Fibroblast of skin of back (primary cell): Measurements from ENCODE around the gene LRRC3B.
A peak's percentile ranks its signal among the peaks of the same experiment; 100 is the strongest.

Source experiments
- DNase-seq: peaks from one replicate; pipeline ENCODE4 v3.0.0-alpha.2; 2013

LRRC3B gene

GRCh38 chr3:26631390-26631738, 8.8 kb downstream of the LRRC3B start:
- DNase-seq, result no peak

DNA sequence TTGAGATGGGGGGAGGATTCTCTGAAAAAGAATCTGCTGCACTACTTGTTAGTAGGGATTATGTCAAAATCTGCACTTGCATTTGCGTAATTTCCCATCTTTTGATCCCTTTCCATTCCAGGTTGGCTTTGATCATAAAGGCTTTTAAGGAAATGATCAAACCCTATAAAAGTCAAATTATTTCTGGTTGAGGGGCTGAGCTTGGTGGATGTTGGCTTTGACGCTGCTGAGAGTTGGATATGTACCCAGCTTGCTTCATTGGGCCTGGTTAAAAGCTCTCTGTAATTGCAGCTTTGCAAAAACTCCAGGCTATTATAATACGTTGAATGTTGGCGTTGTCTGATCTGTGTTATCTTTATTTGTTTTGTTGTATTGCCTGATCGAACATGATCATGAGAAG, 12.0 kb downstream of the LRRC3B start:
- DNase-seq, result no peak

DNA sequence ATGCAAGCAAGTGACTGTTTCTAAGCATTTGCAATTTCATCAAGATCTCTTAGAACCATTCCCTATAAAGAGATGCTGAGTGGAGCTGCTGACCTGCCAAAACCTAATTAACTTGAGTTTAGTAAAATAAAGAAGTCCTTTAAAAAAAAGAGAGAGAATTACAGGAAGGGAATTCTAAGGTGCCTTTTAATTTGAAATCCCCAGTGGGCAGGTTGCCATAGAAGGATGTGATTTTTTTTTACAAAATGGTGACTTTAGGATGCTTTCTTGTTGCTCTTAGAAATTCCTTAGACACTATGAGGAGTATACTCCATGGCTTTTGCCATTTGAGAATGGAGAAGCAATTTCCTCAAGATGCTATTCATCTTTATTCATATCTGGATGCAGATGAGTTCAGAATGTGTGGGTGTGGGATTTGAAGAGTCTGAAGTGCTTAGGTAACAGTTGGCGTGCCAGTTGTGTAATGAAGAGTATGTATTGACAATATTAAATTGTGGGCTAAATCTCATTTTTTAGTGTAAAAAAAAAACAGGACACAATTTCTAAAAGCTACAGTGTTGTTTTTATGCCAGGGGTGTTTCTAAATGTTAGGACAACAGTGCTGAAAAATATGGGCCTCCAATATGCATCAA, 13.6 kb downstream of the LRRC3B start:
- DNase-seq, result no peak

- DNase-seq, result no peak
These were observed 15.1 kb downstream of the LRRC3B start for GRCh38 chr3:26637698-26638097.

GRCh38 chr3:26638113-26638512, 15.5 kb downstream of the LRRC3B start:
- DNase-seq, result no peak

GRCh38 chr3:26639339-26639738, 16.8 kb downstream of the LRRC3B start:
- no peak for DNase-seq

DNA sequence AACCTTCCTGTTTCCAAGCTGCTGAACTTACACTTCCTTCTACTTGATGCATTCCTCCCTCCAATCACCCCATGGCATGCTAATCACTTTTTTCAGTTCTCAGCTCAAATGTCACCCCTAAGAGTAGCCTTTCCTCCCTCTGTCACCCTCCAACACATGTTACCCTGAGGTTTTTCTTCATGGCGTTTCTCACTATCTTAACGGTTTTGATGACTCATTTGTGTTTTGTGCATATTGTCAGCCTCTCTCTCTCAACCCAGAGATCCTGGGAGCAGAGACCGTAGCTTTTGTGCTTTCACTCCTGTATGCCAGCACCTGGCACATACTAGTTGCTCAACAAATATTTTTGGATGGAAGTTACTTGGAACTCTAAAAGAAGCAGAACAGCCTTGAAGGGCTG, 24.5 kb downstream of the LRRC3B start:
- no peak for DNase-seq

GRCh38 chr3:26648461-26648860, 25.9 kb downstream of the LRRC3B start:
- DNase-seq, result no peak

- no peak for DNase-seq
These were observed 29.6 kb downstream of the LRRC3B start for GRCh38 chr3:26652164-26652563.

- no peak for DNase-seq
These were observed 31.3 kb downstream of the LRRC3B start for GRCh38 chr3:26653811-26654425.

DNA sequence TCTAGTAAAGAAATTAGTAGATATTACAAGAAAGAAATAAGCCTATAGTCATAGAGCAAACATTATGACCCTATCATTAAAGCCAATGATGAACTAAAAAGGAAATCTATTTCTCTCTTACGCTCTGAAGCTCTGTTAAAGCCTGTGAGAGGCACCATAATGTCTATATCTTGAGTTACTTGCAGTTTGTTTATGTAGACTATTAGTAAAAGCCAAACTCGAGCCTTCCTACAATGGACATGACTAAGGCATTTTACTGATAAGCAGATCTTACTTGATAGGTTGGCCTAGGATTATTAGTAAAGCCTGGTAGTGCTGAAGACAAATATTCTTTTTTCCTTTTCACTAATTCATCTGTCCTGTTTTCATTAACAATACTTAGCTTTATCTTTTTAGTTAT, 32.7 kb downstream of the LRRC3B start:
- peak; percentile 11 for DNase-seq

DNA sequence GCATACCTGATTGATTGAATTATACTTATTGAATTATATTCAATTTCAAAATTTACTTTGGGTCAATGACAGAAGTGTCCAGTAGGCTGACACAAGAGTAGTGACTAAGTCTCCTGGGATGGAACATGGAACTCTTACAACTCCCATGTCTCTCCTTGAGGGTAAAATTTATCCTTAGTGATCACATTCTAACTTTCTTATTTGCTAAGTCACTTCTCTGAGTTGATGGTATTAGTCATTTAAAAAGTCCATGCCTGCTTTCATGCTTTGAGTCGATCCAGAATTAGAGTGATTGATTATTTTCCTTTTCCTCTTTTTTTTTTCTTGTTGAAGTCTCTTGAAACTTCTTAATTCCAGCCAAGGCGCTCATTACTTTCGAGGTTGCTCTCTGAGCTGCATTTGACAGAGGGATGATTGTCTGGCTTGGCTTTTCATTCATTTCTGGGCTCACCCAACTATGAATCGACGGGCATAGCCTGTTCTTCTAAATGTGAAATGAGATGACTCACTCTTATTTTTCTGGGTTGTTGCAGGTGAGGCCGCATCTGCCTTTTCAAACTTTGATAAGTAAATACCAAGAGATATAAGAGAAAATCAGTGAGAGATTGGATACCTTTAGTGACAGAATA, 34.9 kb downstream of the LRRC3B start:
- peak; percentile 30 for DNase-seq

- DNase-seq, result no peak
These were observed 45.6 kb downstream of the LRRC3B start for GRCh38 chr3:26668171-26668570.

DNA sequence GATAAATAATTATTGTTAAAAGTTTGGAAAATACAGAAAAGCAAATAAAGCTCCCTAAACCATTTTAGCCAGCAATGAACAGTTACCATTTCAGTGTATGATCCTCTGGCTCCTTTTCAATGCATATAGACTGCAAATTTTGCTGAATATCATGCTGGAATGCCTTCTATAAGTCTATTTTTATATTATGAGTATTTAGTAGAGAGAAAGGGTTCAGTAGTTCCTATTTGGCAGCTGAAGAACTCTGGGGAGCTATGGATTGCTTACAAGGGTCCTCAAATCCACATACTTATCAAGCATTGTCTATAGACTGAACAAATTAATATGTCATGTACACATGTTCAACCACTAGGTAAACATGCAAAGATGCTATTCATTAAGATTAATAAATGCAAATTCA, 46.1 kb downstream of the LRRC3B start:
- no peak for DNase-seq

GRCh38 chr3:26675336-26675735, 52.8 kb downstream of the LRRC3B start:
- DNase-seq, result no peak

DNA sequence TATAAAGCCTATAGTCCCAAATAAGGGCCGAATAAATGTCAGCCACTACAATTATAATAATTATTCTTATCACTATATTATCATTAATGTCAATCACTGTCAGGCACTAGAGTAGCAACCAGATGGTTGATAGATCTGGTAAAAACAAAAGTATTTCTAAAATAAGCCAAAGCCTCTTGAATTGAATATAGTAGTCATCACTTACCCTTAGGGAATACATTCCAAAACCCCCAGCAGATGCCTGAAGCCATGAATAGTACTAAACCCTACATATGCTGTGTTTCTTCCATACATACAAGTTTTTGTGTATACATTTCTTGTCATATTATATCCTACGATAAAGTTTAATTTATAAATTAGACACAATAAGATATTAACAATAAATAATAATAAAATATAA, 59.1 kb downstream of the LRRC3B start:
- DNase-seq, result no peak

DNA sequence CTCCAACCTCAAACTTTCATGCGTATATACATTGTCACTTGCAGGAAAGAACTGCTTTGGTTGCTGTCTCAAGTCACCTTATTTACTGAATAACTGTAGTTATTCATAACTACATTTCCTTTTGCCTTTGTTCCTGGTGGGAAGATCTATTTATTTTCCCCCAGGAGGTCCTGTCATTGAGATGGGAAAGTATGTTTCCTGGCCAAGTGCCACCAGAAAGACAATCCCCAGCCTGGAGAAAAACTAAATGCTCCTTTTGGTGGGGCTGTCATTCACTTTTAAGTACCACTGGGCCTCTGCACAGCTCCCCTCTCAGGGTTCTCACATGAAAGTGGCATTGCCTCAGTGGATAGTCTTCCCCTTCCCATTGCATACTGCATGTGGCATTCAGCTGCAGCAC, 59.8 kb downstream of the LRRC3B start:
- no peak for DNase-seq

DNA sequence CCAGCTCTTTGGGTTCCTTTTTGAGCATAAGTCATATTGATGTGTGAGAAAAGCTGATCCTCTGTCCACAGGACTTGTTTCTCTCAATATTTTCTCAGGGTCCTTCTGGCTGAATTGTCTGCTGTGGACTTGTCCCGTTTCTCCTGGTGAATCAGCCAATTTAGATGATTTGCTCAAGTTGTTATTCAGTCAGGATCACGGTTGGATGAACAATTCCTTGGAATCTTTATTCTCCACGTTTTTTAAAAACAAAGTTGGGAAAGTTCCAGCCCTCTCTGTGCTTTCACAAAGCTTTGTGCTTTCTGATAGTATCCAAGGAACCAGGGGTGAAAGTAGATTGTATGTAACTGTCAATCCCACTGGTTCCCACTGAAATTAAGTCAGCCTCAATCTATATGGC, 61.3 kb downstream of the LRRC3B start:
- no peak for DNase-seq

DNA sequence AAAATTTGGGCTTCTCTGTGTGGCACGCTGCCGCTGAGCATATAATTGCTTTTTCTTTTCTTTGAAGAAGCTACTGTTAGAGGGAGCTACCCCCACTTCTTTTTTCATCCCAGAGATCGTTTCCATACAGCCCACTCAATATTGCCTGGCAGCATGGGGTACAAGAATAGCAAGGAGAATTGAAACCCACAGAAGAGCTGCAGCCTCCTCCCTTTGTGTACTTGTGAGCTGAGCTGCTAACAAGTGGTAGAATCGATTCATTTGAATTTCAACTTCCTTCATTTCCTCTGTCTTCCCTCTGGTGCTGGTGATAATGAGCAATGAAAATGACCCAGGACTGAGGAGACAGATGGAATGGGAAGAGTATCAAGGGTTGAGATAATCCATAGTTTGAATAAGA, 64.9 kb downstream of the LRRC3B start:
- DNase-seq, result no peak

- no peak for DNase-seq
These were observed 77.0 kb downstream of the LRRC3B start for GRCh38 chr3:26699553-26699952.

DNA sequence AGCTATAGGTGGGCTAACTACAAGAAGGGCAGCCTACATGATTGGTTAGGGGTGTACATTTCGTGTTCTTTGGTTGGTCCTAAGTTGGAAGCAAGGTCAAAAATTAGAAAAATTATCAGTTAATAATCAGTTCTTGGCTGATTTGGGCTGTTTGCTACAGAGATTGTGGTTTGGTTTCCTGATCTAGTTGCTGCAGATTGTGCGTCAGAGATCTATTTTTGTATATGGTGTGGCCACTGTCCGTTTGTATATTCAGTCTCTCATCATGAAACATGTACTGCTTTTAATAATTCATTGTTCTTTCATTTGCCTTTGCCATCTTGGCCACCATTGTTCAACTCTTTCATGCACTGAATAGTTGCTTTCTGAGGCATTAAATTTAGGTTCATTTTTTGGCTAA, 80.9 kb downstream of the LRRC3B start:
- DNase-seq, result no peak

DNA sequence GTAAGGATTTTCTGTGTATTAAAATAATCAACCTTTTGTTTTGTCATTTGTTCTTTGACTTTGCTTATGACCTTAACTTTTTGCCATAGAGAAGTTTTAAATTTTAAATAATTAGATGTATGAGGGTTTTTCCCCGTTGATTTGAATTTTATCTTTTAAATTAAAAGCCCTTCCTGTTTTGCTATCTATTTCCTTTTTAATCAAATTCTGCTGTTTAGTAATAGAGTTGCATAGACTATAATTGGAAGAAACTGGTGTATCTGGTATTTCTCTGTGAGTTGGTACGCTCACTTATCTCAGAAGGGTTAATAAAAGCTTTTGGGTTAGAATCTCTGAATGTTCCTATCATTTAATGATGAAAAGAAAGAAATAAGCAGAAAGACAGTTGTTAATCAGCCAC, 82.2 kb downstream of the LRRC3B start:
- no peak for DNase-seq

- DNase-seq, result no peak
These were observed 85.9 kb downstream of the LRRC3B start for GRCh38 chr3:26708501-26708900.

GRCh38 chr3:26712211-26713026, 89.8 kb downstream of the LRRC3B start:
- peak; percentile 34 for DNase-seq
